HT-29 (cell line): Measurements from ENCODE around the gene MYO1E. TPM values are rescaled to one million over a fixed set of nuclear protein-coding genes. Genes with fewer than 3 reads are reported as not detected.
A peak's percentile ranks its signal among the peaks of the same experiment; 100 is the strongest.
"Not testable (repeated sequence)": the region's sequence is repeated elsewhere in the genome, so short reads cannot be mapped to it uniquely, and the experiment has no call there.

Experiments used
- DNase-seq: peaks from one replicate; pipeline ENCODE4 v3.0.0-alpha.2; 2015; ENCODE audit warnings: low spot score
- total RNA-seq: library from RNA; depleted of rRNA; stranded (reverse); fragments of >200 nt; shearing (Covaris generic); gene quantifications from 2 replicates; pipeline ENCODE4 v1.2.3, GENCODE V29; 2014

MYO1E gene
- total RNA-seq, 1 experiment from 2014 or later = 77.4 TPM

DNA sequence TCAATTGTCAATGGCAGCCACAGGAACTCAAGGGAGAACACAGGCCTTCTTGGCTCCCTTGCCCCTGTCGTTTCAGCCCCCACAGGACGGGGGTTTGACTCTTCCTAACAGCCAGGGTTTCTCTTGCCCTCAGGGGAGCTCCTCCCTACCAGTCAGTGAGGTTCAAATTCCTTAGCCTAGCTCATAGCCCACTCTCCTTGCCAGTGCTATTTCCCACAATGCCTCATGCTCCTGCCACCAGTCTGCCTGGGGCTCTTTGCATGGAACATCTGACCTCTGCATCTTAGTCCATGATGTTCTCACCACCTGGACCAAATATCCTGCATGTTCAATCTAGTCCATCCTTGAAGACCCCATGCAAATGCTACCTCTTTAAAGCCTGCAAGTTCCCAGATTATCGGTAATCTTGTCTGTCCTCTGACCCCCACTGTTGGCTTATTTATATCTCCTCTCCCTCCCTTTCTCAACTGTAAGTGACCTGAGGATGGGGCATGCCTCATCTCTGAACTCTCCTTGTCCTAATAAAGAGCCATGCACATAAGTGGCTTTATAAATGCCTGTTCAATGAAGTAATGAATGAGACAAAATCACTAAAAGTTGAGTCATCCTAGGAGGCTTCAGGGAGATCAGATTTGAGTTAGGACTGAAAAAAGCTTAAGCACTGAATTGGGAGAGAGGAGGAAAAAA lies 78.0 kb downstream of the MYO1E start:
- DNase-seq = no peak

DNA sequence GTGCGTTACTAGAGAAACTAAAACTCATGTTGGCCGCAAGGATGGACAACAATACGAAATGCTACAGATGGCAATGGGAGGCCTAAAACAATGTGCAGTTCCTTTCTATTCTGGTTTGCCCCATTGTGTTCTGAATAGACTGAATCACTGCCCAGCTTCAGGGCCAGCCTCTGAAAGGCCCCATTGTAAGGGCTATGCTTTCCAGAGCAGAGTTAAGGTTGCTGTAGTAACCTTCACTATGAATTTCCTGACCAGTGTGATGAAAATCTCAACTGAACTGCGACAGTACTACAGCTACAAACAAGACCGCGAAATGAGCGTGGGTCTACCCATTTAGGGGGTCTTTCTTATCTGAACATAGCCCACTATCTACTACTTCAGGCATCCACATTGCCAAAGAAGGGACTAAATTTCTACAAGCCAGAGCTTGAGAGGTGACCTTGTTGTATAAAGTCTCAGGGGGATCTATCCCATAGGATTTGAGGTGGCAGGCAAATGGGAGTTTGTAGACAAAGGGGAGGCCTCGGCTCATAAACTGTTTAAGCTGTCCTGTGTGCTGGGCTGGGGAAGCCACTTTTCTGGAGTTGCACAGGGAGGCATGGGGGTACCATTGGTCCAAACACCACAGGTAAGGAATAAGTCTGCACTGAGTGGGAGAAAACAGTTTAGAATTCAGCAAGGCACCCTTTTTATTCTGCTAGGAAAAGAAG lies 80.1 kb downstream of the MYO1E start:
- no peak for DNase-seq

DNA sequence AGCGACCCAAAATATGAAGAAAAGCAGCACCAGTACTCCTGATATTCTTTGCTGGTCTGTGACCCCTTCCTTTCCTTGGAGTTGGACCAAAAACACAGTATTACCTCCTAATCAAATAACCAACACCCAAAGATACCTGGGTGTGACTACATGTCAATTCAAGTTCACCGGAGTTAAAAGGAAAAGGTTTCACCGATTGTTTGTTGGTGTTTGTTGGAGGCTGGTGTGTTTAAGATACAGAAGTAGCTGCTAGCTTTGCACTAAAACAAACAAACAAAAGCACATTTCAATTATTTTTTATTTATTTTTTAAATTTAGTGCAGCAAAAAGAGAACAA lies 81.5 kb downstream of the MYO1E start:
- no peak for DNase-seq

DNA sequence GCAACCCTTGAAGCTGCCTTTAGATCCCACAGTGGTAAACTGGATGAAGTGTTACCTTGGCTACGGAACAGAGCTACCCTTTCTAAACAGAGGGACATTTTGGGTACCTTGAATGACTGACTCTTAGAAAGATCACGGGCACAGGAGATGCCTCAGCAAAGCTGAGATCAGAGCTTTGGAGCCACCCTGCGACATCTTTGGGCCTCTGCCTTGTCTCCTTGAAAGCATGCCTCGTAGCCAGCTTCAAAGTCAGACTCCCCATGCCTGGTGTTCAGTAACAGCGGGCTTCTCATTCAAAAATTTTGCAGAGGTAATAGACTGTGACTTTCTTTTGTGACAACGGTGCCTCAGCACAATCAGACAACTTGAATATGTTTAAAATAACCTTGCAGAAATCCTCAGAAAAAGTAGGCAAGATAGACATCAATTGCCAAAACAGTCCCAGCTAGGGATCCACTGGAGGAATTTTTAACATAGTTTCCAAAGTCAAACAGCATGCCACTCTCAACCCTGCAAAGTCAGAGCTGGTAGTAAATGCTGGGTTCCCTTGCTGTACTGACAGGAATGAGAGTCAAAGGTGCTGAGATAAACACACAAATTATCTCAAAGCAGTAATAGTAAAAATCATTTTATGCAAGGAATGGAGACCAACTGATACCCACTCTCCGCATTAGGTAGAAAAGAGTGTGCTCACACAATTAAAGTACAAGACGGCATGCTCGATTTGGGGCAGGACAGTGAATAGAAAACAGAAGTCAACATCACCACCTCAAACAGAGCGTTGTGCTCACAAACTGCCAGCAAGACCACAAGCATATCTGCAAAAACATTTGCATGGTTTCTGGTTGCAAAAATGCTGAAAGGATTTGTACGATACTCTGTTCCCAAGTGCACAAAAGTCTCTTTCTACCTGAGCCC lies 82.1 kb downstream of the MYO1E start:
- no peak for DNase-seq

DNA sequence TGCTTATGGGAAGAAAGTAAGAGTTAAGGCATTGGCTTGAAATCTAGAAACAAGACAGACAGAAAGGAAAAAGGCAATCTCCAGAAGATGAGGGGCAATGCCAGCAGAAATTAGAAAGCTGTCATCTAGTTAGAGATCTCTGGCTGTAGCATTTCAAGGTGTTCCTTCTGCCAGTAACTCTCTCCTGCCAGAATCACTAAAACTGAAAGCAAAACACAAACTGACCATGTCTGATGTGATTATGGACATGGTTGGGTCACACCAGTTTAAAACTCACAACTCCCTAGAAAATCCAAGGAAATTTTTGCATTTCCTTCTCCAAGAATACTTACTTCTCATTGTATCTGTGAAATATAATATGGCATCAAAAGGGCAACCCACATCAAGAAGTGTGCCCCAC lies 83.1 kb downstream of the MYO1E start:
- DNase-seq = no peak

- peak; percentile 87 for DNase-seq
Measured at GRCh38 chr15:59283717-59284391, 88.8 kb downstream of the MYO1E start.

DNA sequence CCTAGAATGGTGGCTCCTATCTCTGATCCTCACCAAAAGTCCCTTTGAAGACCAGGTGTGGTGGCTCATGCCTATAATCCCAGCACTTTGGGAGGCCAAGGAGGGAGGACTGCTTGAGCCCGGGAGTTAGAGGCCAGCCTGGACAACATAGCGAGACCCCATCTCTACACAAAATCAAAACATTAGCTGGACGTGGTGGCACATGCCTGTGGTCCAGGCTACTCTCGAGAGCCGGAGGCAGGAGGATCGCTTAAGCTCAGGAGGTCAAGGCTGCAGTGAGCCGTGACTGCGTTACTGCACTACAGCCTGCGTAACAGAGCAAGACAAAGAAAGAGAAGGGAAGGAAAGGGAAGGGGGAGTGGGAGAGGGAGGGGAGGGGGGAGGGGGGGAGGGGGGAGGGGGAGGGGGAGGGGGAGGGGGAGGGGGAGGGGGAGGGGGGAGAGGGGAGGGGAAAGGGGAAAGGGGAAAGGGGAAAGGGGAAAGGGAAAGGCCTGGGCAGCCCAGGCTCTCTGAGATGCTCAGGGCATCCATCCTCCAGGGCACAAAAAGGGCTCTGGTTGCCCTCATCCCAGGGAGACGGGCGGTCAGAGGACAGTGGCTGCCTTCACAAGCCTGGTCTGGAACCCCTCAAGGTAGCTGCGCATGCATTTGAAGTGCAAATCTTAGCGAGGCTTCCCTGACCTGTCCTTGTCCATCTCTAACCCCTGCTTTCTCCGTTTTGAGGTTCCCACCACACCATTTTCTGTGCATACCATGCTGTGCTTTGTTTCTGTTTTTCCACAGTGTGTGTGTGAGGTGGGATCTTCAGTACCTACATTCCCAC lies 89.9 kb downstream of the MYO1E start:
- DNase-seq = no peak

DNA sequence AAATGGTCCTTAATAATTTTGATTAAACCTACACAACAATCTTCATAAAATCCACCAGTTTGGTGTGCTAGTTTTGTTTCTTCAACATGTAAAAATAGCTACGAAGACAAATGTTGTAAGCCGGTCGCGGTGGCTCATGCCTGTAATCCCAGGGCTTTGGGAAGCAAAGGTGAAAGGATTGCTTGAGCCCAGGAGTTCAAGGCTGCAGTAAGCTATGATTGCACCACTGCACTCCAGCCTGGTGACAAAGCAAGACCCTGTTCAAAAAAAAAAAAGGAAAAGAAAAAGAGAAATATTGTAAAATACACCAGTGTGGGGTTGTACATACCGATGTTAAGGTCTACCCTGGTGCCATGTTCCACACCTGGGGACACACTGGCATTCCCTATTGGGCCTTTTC lies 91.0 kb downstream of the MYO1E start:
- no peak for DNase-seq

DNA sequence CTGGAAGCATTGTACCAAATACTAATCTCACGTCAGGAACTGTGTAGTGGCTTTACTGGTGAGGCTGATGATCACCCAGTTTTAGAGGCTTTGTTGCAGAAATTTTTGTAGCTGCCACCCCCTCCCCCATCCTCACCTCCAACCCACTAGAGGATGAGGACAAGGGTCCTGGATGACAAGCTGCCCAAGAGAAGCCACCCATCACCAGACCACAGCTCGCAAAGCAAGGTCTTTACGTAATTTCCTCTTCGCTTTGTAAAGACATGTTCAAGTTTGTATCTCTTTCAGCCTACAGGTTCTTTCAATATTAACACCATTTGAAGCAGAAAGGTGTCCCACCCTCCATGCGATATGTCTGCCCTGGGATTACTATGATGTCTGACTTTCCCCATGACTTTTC lies 91.8 kb downstream of the MYO1E start:
- no peak for DNase-seq

- DNase-seq = not testable (repeated sequence)
Measured at GRCh38 chr15:59280292-59280691, 92.4 kb downstream of the MYO1E start.

- no peak for DNase-seq
Measured at GRCh38 chr15:59279023-59279422, 93.6 kb downstream of the MYO1E start.

- no peak for DNase-seq
Measured at GRCh38 chr15:59278120-59278519, 94.6 kb downstream of the MYO1E start.

DNA sequence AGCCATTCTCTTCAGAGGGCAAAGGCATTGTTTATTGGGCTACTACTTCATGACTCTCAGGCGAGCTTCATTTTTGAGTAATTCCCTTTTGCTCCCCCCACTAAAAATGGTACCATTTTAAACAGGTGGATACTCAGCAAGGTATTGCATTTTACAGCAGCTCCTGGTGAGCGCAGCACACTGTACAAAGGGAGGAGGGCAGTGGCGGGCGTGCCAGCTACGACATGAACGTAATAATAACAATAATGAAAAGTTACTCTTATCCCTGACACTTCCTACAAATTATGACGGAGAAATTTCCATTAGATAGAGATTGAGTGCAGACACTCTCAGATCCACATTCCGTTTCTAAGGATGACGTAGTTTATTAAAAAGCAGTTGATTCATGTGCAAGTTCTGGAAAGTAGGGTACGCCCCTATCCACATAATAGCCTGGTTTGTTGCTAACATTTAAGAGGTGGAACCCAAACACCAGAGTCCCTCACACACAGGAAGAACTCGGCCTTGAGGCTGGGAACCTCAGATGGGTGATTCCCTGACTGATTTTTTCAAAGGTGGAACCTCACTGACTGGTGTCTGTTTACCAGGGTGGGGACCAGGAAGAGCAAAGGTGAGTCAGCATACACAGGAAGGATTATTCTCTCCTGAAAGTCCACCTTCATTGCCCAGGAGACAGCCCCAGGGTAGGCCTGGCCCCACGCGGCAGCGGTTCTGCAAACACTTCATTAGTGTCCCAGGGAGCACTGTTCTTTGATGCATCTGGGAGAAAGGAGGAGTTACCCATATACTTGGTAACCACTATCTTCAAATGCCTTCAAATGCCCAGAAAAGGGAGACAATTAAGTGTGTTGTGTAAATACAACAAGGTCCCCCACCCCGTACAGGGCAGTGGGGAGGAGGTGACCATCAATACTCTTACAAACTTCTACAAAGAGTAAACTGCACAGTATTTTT lies 96.2 kb downstream of the MYO1E start:
- DNase-seq = peak; percentile 95

DNA sequence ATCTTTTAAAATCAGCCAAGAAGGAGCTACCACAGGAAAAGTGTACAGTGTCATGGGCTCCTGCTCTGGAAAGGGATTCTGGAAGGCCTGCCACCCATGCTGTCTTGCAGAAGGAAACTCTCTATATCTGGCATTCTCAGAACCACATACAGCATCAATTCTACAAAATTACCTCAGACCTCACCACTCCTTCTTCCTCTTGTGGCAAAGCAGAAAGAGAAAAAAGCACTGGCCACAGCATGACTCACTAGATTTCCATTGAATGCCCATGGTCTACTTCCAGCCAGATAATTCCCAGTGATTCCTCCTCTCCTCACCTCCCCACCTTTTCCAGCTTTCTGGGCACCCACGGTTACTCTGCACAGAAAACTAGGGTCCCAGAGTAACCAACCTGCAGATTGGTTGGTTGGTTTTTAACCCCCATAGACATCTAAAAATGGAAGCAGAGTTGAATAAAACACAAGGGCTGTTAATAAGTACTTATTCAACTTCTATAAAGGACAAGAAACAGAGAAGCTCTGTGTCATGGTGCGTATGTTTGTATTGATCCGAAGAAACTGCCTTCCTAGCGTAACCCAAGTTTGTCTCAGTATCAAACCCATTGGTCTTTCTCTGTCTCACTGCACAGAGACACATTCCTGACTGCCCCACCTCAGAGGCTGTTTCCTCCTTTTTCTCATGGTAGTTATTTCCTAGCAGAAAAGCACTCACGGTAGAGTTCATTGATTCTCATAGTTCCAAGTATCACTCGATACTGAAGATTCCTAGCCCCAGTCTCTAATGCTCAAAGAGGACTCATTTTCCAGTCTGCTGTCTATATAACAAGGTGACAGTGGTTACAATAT lies 98.3 kb downstream of the MYO1E start:
- DNase-seq = peak; percentile 86

DNA sequence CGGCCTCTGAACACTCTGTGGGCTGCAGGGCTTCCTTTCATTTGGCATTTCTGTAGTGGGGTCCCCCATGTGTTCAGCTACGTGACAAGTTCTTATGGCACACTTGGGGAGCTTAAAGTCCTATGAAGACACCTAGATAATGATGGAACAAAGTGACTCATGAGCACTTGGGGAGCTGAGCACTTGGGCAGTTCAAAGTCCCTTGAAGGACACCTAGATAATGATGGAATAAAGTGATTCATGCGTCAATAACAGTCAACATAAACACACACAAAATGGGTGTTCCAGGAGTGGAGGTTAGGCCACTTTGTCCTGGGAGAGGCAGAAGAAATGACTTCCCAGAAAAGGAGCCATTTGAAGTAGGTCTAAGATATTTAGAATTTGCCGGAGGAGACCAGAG lies 99.4 kb downstream of the MYO1E start:
- DNase-seq = peak; percentile 30

- DNase-seq = no peak
Measured at GRCh38 chr15:59271595-59272201, 101.0 kb downstream of the MYO1E start.

GRCh38 chr15:59268852-59269407 lies 103.7 kb downstream of the MYO1E start:
- DNase-seq = peak; percentile 21
